Vagina (tissue), 2 donors: Measurements from ENCODE around the gene KRTAP9-9. TPM values are rescaled to one million over a fixed set of nuclear protein-coding genes. Genes with fewer than 3 reads are reported as not detected.
"Not testable (repeated sequence)": the region's sequence is repeated elsewhere in the genome, so short reads cannot be mapped to it uniquely, and the experiment has no call there.

Source experiments
- DNase-seq, 2 donors: peaks; one replicate each; pipeline ENCODE4 v3.0.0-alpha.2; 2017; ENCODE audit errors: extremely low spot score in 2 of 2
- H3K27ac ChIP-seq: fragments of 200-600 bp; sonication (generic); one replicate; pipeline ENCODE4 v1.5.1; 2019
- H3K27me3 ChIP-seq: fragments of 200-600 bp; sonication (generic); one replicate; pipeline ENCODE4 v1.5.1; 2019
- H3K36me3 ChIP-seq, 2 donors: fragments of 200-600 bp; sonication (generic); one replicate each; pipeline ENCODE4 v1.5.1; 2017 to 2019
- H3K4me1 ChIP-seq: fragments of 200-600 bp; sonication (generic); one replicate; pipeline ENCODE4 v1.5.1; 2019
- H3K4me3 ChIP-seq, 2 donors: fragments of 200-600 bp; sonication (generic); 1 replicate in 1 of 2; 2 replicates in 1 of 2; pipeline ENCODE4 v1.5.1; 2016 to 2019
- H3K9me3 ChIP-seq: fragments of 200-600 bp; sonication (generic); one replicate; pipeline ENCODE4 v1.5.1; 2019
- POLR2A ChIP-seq, 2 donors: fragments of 450-650 bp; IDR thresholded peaks; one replicate each; pipeline ENCODE4 v1.6.1; 2017; ENCODE audit warnings: antibody characterized with exemption in 2 of 2, mild to moderate bottlenecking in 2 of 2, moderate library complexity in 2 of 2
- POLR2AphosphoS5 ChIP-seq, 2 donors: sonication (generic); formaldehyde crosslinking; IDR thresholded peaks; one replicate each; pipeline ENCODE4 v1.9.0; 2017; ENCODE audit warnings: antibody characterized with exemption in 2 of 2, mild to moderate bottlenecking in 2 of 2, low read depth in 1 of 2; ENCODE audit not compliant: insufficient read depth in 1 of 2
- intact Hi-C: fragments of 100-400 bp; cut with DNase I; formaldehyde crosslinking; loops from one replicate; pipeline ENCODE4 v1.15.1; 2023
- total RNA-seq: library from RNA; depleted of rRNA; stranded (reverse); fragments of >200 nt; gene quantifications from one replicate; pipeline ENCODE4 v1.2.3, GENCODE V29; 2016
- TF ChIP-seq, protein P1 (sequence below), 3 experiments: fragments of 450-650 bp in 2 of 3; fragments of 200-600 bp in 1 of 3; sonication (generic) in 1 of 3; IDR thresholded peaks; one replicate each; pipeline ENCODE4 v1.5.1; 2017 to 2019; ENCODE audit warnings: antibody characterized with exemption in 3 of 3, mild to moderate bottlenecking in 2 of 3, moderate library complexity in 2 of 3

KRTAP9-9 gene
- total RNA-seq, 1 donor from 2014 or later: not detected

DNA sequence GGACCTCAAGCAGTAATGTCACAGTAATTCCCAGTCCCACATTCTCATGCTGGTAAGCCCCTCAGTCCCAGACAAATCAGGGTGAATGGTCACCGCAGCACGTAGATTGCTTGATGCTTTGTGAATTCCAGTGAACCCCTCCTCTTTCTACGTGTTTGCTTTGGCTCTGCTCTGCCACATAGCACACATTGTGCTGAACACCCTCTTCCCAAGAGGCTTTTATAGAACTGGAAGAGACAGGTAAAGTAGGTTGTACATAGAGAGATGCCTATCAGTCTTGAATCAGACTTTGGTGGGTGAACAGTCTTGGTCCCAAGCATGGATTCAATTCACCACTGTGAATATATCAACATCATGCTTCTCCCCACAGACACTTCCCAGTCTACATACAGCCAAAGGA lies 9.4 kb downstream of the KRTAP9-9 start:
- Histone ChIP-seq H3K9me3 (no peaks in the 10 kb centered on the region), H3K36me3 (no peaks in the 10 kb centered on the region), H3K27ac (no peak overlapping the region), H3K27me3 (no peaks in the 10 kb centered on the region), H3K4me3 (no peak overlapping the region), H3K4me1 (no peaks in the 10 kb centered on the region)
- DNase-seq: no peak
- intact Hi-C loops: no loop called here
- TF ChIP-seq POLR2A (IDR thresholded peaks at IDR 0.05) (no peak), POLR2AphosphoS5 (IDR thresholded peaks at IDR 0.05; ENCODE audit: insufficient read depth in 1 of 2, low read depth in 1 of 2) (no peak)
- TF ChIP-seq, protein P1, sequence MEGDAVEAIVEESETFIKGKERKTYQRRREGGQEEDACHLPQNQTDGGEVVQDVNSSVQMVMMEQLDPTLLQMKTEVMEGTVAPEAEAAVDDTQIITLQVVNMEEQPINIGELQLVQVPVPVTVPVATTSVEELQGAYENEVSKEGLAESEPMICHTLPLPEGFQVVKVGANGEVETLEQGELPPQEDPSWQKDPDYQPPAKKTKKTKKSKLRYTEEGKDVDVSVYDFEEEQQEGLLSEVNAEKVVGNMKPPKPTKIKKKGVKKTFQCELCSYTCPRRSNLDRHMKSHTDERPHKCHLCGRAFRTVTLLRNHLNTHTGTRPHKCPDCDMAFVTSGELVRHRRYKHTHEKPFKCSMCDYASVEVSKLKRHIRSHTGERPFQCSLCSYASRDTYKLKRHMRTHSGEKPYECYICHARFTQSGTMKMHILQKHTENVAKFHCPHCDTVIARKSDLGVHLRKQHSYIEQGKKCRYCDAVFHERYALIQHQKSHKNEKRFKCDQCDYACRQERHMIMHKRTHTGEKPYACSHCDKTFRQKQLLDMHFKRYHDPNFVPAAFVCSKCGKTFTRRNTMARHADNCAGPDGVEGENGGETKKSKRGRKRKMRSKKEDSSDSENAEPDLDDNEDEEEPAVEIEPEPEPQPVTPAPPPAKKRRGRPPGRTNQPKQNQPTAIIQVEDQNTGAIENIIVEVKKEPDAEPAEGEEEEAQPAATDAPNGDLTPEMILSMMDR (IDR thresholded peaks at IDR 0.05): no peak

DNA sequence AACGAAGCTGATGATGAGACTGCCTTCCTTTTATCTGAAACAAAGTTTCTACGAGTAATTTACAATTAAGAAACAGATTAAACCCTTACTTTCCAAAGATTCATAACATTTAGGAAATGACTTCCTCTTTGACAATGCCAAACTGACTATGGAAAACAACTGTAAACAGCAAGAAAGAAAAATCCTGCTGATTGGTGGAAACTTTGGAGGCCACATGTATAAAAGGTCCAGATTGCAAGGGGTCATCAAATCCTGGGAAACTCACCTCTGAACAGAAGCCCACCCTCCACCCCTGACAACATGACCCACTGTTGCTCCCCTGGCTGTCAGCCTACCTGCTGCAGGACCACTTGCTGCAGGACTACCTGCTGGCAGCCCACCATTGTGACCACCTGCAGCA lies 9.9 kb downstream of the KRTAP9-9 start, which contains the start of gene KRTAP9-6:
KRTAP9-6 (plus strand) TSS at position 301 of the 400 bp plus-strand sequence; CDS start at position 301, 0 bp downstream.
- Histone ChIP-seq H3K27me3 (no peaks in the 10 kb centered on the region), H3K9me3 (no peaks in the 10 kb centered on the region), H3K27ac (no peak within 1 kb of the TSS), H3K36me3 (no peaks in the 10 kb centered on the region), H3K4me3 (no peak within 1 kb of the TSS), H3K4me1 (no peaks in the 10 kb centered on the region)
- DNase-seq: no peak
- TF ChIP-seq POLR2A (IDR thresholded peaks at IDR 0.05): no peak
- no peak for TF ChIP-seq POLR2AphosphoS5 (IDR thresholded peaks at IDR 0.05; ENCODE audit: insufficient read depth in 1 of 2, low read depth in 1 of 2)
- TF ChIP-seq, protein P1 (IDR thresholded peaks at IDR 0.05): no peak
- intact Hi-C loops: no loop called here

DNA sequence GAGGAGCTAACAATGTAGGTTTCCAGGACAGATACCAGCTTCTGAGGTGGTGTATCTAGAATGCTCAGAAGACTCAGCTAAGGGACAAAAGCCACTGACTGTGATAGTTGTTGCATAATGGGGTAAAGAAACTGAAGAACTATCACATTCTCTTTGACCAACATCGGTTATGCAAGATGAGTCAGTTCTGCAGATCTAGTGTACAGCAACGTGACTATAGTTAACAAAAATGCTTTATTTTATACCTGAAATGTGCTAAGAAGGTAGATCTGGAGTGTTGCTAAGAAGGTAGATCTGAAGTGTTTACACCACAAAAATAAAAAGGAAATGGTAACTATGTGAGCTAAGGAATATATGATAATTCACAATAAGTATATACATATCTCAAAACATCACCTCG lies 12.5 kb downstream of the KRTAP9-9 start:
- Histone ChIP-seq H3K36me3 (no peaks in the 10 kb centered on the region), H3K27me3 (no peaks in the 10 kb centered on the region), H3K4me3 (no peak overlapping the region), H3K9me3 (no peaks in the 10 kb centered on the region), H3K4me1 (no peaks in the 10 kb centered on the region), H3K27ac (no peak overlapping the region)
- intact Hi-C loops: no loop called here
- no peak for DNase-seq
- TF ChIP-seq POLR2A (IDR thresholded peaks at IDR 0.05) (no peak), POLR2AphosphoS5 (IDR thresholded peaks at IDR 0.05; ENCODE audit: insufficient read depth in 1 of 2, low read depth in 1 of 2) (no peak)
- TF ChIP-seq, protein P1 (IDR thresholded peaks at IDR 0.05): no peak

DNA sequence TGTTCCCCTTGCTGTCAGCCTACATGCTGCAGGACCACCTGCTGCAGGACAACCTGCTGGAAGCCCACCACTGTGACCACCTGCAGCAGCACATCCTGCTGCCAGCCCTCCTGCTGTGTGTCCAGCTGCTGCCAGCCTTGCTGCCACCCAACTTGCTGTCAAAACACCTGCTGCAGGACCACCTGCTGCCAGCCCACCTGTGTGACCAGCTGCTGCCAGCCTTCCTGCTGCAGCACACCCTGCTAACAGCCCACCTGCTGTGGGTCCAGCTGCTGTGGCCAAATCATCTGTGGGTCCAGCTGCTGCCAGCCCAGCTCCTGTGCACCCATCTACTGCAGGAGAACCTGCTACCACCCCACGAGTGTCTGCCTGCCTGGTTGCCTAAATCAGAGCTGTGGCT lies 16.1 kb downstream of the KRTAP9-9 start:
- intact Hi-C loops, H3K9me3 ChIP-seq, H3K27ac ChIP-seq, H3K36me3 ChIP-seq, H3K4me1 ChIP-seq, DNase-seq, H3K4me3 ChIP-seq, H3K27me3 ChIP-seq: not testable (repeated sequence)

DNA sequence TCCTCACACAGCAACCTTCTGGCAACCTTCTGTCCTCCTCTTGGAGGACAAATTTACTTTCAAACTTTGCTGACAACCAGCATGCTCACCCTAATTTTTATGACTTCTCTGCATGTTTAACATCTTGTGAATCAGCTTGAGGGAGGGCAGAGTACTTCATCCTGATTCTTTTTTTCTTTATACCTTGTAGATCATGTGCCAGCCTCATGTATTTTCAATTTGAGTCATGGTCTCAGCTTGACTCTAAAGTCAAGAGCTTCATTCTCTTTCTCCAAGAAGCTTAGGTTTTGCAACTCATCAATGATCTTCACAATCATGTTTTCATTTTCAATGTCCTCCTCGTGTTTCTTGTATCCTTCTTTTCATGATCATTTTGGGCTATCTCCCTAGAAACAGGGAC lies 16.7 kb downstream of the KRTAP9-9 start:
- H3K4me3 ChIP-seq: no peak overlapping the region
- no peak for DNase-seq
- TF ChIP-seq POLR2AphosphoS5 (IDR thresholded peaks at IDR 0.05; ENCODE audit: insufficient read depth in 1 of 2, low read depth in 1 of 2) (no peak), POLR2A (IDR thresholded peaks at IDR 0.05) (no peak)
- TF ChIP-seq, protein P1 (IDR thresholded peaks at IDR 0.05): no peak
- no peaks in the 10 kb centered on the region for H3K27me3 ChIP-seq
- H3K4me1 ChIP-seq: no peaks in the 10 kb centered on the region
- H3K9me3 ChIP-seq: no peaks in the 10 kb centered on the region
- H3K27ac ChIP-seq: no peak overlapping the region
- intact Hi-C loops: no loop called here
- no peaks in the 10 kb centered on the region for H3K36me3 ChIP-seq

DNA sequence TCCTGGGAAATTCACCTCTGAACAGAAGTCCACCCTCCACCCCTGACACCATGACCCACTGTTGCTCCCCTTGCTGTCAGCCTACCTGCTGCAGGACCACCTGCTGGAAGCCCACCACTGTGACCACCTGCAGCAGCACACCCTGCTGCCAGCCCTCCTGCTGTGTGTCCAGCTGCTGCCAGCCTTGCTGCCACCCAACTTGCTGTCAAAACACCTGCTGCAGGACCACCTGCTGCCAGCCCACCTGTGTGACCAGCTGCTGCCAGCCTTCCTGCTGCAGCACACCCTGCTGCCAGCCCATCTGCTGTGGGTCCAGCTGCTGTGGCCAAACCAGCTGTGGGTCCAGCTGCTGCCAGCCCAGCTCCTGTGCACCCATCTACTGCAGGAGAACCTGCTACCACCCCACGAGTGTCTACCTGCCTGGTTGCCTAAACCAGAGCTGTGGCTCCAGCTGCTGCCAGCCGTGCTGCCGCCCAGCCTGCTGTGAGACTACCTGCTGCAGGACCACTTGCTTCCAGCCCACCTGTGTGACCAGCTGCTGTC lies 20.5 kb downstream of the KRTAP9-9 start, which contains the start of gene KRTAP9-7:
KRTAP9-7 (plus strand) TSS at position 51 of the 543 bp plus-strand sequence; CDS start at position 51, 0 bp downstream.
- H3K36me3 ChIP-seq, H3K27ac ChIP-seq, DNase-seq, H3K27me3 ChIP-seq, H3K4me3 ChIP-seq, H3K4me1 ChIP-seq, intact Hi-C loops, H3K9me3 ChIP-seq: not testable (repeated sequence)
